Kasumi-1 (cell line): Measurements from ENCODE around the gene DUSP6.
"Not testable (repeated sequence)": the region's sequence is repeated elsewhere in the genome, so short reads cannot be mapped to it uniquely, and the experiment has no call there.

Experiments
- DNase-seq, 2 experiments: peaks; one replicate each; lab custom pipeline; 2025; lab: John Stamatoyannopoulos, UW

DUSP6 gene

DNA sequence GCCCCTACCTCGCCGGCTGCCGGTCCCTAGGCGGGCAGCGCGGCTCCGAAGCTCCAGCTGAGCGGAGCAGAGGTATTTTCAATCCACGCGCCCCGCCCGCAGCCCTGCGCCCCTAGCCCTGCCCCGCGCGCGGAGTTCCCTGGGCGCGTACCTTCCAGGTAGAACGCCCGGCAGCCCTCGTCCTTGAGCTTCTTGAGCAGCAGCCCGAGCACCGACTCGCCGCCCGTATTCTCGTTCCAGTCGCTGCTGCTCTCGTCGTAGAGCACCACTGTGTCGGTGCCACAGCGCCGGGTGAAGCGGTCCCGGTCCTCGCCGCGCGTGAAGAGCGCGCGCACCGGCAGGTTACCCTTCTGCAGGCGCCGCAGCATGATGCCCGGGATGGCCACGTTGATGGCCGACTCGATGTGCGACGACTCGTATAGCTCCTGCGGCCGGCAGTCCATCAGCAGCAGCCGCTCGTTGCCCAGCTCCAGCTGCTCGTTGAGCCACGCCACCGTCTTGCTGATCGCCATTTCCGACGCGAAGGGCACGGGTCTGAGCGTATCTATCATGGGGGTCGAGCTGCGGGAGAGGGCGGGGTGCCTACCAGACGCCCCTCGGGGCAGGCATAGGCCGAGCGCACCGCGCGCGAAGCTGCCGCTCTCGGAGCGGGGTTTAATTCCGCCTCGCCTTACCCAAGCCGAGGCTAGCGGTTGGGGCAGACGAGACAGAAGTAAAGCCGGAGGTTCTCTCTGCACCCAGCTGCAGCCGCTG lies 636 bp downstream of the DUSP6 start:
- DNase-seq: peak in 1 of 2 experiments; percentile 34

DNA sequence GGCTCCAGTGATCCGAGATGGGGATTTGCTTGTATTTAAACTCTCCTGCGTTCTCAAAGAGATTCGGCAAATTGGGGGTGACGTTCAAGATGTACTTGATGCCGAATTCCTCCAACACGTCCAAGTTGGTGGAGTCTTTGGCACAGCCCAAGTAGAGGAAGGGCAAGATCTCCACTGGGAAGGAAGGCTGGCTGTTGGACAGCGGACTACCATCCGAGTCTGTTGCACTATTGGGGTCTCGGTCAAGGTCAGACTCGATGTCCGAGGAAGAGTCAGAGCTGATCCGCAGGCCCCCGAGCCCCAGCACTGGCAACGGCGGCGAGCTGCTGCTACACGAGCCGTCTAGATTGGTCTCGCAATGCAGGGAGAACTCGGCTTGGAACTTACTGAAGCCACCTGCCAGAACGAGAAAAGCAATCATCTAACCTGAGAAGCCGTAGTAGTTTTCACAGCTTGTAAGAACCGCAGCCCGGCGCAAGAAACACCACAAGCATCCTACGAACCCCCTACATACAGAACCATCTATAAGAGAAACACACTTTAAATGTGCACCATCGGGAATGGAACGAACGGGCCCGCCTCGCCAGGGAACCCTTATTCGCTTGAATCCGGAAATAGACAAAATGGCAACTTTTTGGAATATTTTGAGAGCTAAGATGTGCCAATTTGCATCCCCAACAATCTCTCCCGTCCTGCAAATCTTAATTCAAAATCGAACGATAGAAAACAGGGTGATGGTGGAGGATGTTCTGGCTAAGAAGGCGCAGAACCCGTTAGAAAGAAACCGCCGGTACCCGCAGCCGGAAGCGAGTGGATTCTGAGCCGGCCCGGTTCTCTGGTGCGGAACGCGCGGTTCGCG lies 1.4 kb downstream of the DUSP6 start:
- DNase-seq: peak in 1 of 2 experiments; percentile 41

DNA sequence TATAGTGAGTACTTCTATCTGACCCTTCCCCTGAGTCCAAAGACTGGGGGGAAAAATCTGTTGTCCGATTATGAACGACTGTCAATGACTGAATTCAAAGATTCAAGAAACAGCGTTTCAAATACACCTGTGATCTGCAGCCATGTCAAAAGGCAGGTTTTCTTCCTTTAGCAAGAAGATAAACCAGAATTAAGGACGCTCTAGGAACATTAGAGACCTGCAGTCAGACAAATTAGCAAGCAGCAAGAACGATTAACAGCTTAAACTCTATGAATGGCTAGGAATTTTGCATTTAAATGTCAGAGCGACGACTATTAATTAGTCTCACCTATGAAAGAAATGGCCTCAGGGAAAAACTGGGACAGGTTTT lies 2.1 kb downstream of the DUSP6 start:
- DNase-seq: peak; percentile 41 to 43

DNA sequence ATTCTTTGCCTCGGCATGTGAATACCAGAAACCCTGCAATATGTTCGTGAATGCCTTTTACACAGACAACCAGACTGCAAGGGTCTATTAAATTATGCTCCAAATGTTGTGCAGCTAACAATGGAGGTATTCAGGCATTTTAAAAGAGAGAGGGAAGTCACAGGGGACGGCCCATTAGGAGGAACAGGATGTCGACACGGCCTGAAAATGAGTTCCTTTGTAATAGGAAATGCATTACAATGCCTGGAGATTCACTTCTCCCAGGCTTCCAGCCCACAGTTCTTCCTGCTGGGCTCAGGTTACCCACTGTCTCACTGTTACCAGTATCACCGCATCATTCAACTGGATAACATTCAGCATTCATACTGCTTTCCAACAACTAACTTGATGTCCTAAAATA lies 2.5 kb downstream of the DUSP6 start:
- DNase-seq: peak; percentile 87 to 92

DNA sequence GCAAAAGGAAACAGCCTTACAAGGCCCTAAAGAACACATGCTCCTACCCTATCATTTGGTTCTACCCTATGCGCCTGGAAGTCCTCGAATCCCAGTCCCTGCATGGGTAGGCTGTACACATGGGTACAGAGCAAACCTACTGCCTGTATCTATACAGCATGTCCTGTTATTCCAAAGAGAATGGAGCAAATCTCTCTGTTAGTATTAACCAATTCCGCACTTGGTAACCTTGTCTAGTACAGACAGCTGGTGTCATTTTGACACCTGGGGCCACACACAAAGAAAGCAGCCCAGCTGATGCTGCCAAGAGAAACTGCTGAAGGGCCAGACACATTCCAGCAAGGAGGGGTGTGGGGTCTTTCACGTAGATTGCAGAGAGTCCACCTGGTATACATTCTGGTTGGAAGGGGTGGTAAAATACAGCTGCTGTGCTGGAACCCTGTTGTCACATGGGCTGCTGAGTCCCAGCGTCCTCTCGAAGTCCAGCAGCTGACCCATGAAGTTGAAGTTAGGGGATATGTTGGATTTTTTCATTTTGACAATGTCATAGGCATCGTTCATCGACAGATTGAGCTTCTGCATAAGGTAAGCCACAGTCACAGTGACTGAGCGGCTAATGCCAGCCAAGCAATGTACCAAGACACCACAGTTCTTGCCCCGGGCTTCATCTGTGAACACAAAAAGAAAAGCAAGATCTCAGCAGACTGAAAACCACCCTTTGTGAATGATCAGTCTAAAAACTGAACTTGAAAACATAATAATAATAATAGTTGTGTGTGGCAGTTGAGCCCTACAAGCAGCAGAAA lies 3.2 kb downstream of the DUSP6 start:
- DNase-seq: peak in 1 of 2 experiments; percentile 14

DNA sequence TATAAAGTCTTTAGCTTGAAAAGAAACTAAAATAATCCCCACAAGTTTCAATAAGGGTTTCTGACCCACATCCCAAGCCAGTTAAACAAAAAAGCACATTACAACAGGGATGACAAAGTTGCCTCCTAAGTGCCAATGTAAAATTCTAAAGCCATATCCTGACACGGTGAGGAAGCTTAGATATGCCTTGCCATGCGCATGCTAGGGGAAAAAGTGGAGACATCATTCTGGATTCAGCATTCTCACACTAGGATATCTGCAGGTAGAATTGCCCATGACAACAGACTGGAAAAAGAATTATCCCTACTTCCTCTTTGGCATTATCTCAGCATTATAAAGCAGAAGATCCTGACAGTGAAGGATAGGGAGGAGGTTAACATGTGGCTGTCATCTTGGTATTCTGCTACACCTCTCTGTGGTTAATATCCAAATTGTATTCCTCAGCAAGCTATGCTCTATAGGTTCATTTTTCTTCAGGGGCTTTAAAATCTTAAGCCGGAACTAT lies 4.9 kb downstream of the DUSP6 start:
- DNase-seq: peak; percentile 55 to 81

DNA sequence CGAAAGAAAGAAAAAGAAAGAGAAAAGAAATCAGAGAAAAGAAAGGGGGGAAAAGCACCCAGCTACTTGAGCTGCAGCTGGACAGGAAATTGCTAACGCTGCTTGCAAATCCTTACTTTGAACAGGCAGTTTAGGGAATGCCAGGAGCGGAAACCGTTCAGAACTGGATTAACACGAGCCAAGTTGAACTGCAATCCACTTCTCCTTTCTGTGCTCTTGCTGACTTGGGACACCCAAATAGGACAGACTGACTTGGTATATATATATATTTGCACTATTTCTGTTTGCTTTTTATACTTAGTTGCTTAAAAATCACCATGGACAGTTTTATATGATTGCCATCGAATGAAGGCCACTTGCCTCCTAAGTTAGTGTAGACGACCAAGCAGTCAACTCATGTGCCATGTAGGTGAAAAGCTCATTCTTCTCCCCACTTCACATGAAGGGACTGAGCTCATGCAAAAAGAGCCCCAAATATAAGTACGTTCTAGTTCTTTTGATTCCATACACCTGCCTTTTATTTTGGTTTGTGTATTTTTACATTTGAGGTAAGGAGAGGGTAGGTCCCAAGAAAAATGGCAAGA lies 5.5 kb downstream of the DUSP6 start:
- DNase-seq: peak; percentile 99

DNA sequence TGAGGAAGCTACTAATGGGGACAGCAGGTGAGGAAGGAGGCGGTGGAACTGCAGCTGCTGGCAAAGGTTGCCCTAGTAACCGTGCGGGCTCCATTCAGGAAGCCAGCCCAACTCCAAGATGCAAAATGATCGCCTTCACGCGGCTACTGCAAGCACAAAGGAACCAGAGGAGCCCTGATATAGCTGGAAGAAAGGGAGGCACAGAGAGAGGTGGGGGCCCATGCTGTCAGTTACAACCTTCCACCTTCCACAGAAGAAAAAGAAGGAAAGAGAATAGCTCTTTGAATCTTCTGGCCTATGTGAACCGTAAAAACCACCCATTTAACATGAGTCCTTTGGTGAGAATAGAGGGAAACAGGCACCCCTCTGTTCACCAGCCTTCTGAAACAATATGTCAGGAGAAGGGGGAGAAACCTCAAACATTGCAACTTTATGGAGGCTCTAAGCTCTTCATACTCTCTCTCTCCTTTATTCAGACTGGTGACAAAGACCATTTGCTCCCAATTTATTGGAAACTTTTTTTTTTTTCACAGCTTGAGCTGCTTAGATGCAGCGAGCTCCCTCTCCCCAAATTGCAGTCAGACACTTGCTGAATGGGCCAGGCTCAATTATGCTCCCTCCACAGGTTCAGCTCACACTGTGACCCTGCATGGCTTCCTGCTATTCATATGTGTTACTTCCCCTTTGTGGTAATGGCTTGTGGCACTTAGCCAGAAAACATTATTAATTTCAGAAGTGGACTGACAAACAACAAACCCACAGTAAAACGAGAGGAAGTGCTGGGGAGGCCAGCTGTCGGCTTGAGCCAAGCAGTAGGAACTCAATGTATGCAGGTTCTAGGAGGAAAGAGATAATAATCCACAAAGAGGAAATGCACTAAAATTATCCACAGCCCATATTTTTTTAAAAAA lies 6.2 kb downstream of the DUSP6 start:
- DNase-seq: peak; percentile 99

DNA sequence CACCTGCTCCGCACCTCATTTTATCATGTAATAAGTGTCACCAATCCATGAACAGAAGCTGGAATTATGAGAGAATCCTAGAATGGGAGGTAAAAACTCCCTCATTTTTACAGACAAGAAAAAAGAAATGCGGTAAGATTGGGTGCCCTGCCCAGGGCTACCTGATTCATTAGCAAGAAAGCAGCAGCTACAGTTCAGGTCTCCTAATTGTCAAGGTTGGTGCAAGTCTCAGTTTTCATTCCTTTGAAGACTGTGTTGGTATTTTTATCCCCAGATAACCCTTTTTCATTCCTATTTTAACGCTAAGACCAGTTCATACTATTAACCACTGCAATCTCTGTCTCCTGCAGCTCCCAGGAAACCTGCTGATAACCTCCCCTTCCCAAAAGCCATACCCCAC lies 6.9 kb downstream of the DUSP6 start:
- no peak for DNase-seq

DNA sequence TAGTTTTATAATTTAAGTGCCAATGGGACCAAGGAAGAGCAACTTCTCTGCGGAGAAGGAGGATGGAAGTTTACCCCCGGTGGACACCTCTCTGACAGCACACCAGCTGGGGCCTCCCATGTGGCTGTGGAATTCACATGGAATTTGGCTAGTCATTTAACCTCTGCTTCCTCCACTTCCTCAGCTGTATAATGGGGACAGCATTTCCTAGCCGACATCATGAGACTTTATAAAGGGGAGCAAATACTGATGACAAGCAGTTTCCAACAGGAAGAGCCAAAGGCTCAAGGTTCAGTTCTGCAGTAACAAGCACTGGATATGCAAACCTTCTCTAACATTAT lies 7.5 kb downstream of the DUSP6 start:
- no peak for DNase-seq

DNA sequence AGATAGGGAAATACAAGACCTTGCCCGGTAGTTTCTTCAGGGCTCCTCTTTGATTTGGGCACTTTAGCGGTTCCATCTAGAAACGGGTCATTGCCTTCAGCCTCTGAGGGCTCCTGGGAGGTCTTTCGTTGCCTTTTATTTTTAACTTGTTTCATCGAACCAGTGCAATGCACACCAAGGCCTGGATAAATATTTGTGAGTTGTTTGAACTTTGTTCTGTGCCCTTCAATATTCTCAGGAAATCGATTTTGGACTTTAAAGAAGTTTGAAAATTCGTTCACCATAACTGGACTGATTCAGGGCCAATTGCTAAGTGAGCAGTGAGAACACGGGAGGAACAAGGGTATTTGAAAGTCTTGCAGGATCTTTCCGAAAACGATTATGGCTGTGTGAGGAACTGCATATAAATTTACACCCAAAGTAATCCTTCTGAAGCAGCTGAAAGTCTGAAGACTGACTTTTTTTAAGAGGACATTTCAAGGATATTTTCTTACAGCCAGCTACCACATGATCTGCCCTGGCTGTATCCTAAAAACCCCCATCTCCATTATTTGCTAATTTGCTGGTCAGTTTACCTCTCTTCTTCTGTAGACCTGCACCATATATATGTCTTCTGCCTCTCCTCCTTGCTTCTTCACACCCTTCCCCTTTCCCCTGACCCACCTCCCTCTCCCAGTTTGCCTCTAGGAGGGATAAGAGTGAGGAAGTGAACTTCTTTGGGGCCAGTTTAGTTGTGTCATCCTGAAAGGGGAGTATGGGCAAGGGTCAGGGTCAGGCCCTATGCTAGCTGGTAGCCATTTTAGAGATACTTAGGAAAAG lies 8.0 kb downstream of the DUSP6 start:
- DNase-seq: no peak

DNA sequence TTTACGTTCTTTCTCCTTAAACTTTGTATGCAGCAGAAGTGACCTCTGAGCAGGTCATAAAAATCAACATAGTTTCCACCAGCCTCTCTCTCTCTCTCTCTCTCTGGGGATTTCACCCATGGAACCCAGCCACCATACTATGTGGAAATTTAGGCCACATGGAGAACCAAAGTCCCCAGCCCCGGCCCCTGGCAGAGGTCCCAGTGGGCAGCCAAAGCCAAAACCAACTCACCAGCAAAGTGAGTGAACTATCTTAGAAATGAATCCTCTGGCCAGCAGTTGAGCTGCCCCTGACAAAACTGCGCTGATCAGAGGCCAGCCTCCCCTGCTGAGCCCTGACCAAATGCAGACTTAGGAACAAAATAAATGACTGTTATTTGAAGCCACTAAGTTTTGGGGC lies 9.2 kb downstream of the DUSP6 start:
- DNase-seq: no peak

DNA sequence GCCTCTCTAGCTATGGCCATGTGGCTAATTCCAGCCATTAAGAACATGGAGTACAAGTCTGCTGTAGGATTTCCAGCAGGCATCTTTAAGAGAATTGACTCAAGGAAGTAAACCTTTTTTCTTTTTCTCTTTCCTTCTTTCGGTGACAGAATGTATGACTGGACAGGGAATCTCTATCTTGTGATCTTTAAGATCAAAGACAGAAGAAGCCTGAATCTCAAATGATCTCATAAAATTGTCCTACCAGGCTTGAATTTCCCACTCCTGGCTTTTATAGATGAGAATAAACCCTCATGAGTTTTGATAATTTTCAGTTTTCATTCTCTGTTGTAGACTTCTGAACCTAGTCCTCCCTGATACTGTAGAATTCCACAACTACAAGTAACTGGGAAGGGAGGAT lies 11.4 kb downstream of the DUSP6 start:
- no peak for DNase-seq

DNA sequence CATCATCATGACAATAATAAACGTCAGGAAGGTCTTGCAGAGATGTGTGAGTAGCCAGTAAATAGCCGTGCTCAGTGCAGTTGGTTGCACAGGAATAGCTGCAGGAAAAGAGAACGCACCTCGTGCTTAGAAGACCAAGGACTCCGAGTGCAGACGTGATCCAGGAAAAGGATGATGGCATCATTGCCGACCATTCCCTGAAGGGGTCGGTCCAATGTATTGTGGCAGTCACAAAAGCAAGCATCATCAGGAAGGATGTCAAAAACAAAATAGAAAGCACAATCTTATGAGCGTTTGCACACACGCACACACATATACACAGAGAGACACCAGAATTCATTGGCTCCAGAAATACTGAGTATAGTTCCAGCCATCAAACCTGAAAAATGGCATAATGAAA lies 12.8 kb downstream of the DUSP6 start:
- DNase-seq: no peak

DNA sequence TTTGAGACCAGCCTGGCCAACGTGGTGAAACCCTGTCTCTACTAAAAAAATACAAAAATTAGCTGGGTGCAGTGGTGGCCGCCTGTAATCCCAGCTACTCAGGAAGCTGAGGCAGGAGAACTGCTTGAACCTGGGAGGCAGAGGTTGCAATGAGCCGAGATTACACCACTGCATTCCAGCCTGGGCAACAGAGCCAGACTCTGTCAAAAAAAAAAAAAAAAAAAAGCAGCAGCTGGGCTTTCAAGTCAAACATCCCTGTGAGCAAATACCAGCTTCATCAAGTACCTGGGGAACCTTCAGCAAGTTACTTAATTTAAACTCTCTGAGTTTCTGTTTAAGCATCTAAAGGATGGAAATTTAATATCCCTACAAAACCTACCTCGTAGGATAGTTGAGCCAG lies 15.2 kb downstream of the DUSP6 start:
- not testable (repeated sequence) for DNase-seq

DNA sequence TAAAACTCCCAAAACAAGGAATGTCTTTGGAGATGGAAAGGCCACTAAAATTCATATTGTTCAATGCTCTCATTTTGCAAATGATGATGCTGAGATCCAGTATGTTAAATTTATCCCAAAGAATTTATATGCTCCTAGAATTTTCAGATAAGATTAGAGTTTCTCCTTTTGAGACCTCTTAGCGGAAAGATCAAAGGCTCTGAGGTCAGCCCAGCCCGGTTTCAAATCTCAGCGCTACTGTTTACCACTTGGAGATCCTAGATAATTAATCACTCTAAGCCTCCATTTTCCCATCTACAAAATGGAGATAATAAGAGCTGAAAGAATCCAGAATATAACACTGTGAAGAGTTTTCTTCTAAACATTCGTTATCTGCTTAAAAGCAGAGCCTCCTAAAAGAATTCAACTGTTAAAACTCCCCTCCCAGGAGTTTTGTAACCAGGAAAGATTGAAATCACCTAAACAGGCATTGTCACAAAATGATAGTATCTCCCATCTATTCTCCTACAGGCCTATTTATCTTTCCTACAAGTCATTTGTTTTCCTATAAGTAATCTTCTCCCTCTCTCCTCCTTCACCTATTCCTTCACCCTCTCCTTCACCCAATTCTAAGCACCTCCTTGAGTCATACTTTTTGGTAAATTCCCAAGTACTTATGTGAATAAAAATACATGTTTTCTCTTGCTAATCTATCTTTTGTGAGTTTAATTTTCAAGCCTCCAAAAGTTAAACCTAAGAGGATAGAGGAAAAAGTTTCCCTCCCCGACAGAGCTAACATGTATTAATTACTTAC lies 16.7 kb downstream of the DUSP6 start:
- DNase-seq: no peak

DNA sequence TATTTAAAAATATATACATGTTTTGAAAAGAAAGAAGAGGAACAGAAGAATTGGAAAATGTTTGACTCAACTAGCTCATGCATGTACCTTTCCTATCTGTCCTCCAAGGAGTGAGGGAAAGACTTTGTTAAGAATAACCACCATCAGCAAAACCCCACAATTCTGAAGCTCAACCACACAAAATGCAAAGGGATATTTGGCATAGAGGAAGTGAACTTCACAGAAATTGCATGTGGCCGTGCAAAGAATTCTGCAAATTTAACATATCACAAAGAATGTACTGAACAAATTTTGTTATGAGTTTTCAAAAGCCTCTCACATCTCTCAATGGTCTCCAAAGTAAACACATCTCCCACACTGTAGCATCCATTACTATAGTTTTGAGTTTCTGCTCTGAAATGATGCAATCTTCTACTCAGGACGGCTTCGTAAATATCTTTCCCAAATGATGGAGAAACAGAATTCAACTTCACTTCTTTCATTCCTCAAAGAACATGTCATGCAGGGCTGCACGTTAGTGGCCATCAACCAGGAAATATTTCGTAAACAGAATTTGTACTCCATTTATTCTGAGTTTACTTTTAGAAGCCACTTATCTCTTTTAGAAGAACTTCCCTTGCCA lies 17.6 kb downstream of the DUSP6 start:
- DNase-seq: no peak

DNA sequence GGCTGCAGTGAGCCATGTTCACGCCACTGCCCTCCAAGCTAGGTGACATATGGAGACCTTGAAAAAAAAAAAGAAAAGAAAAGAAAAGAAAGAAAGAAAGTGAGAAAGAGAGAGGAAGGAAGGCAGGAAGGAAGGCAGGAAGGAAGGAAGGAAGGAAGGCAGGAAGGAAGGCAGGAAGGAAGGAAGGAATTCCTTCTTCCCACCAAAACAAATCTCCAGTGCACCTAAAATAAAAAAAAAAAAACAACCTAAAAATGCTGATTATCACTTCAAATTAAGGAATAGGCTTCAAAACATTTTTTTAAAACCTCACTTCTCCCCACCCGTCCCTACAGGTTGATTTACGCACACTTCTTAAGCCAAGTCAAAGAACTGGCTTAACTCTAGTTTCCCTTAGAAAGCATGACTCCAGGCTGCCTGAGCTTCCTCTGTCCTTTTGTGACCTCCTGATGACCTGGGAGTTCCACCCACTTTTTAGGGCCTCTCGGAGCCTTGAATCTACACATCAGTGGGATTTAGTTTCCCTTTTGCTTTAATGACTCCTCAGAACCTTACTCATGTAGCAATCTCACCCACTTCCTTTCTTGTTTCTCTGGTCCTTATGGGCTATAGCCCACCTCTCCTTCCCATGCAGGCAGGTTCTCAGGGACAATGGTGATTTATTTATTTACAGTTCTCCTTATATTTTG lies 18.6 kb downstream of the DUSP6 start:
- peak; percentile 43 to 46 for DNase-seq
